ENCODE data around the gene PADI6.

The PADI6 gene

DNA sequence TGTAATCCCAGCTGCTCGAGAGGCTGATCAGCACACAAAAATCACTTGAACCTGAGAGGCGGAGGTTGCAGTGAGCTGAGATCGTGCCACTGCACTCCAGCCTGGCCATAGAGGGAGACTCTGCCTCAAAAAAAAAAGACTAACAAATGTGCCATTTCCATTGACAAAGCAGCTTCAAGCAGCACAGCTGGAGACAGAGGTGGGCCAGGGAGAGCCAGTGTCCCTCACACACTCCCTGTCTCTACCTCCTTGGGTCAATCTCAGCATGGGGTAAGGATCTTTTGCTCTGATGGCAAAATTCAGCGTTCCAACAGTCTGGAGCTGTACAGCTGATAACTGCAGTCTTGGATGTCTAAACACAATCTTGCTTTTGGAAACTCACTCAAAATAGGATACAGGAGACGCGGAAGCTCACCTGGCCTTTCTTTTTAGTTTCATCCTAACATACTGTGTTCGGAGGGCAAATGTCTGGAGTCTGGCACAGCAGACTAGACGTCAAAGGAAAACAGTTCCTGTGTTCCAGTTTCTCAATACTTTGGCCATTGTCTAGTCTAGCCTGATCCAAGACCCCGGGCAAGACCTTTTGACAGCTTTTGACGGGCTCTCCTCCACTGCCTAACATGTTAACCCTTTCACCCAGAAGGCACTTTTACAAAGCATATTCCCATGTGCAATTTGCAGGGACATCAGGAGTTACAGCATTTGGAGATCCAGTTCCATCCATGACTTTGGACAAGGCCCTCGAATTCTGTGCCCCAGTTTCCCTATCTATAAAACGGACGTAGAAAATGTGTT lies 64.6 kb downstream of the PADI6 start:
- DNase-seq (ENCODE audit: low read depth) = no peak

DNA sequence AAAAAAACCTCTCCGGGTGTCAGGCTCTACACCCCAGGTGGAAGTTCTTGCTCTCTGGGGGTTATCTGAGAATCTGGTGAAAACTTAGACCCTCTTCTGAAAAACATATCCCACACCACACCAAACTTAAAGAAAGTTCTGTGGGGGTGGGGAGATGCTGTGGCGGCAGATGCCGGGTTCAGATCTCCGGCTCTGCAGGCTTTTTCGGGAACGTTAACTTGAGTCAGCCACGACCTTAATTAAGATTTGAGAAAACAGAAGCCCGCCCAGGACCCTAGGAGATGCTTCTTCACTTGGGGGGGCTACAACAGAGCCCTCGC lies 65.2 kb downstream of the PADI6 start:
- DNase-seq (ENCODE audit: low read depth) = no peak

DNA sequence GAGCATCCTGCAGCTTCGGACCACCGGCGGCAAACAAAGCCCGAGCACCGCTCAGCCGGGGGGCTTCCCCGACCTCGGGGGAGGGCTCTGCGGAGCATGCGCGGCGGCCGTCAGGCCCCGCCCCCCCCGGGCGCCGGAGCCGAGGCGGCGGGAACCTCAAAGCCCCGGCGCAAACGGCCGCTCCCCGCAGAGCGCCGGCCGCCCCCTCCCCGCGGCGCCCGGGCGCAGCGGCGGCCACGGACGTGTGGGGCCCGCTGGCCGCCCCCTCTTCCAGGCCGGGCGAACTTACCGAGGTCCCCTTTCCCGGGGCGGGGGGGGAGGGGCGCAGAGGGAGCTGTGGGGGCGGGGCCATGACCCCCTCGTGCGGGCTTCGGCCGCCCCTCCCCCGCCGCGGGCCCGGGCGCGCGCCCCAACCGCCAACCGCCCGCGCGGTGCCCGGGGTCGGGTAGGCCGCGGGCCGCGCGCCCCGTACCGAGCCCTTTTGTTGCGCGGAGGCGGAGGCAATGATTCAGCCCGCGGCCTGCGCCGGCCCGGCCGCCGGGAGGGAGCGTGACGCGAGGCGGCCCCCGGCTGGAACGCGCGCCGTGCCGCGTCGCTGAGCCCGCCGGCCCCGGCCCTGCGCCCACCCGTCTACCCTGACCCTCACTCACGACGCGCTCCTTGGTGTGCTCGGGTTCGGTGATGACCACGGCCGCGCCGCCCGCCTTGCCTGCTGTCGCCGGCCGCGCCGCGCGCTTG lies 65.8 kb downstream of the PADI6 start:
- no peak for DNase-seq (ENCODE audit: low read depth)

DNA sequence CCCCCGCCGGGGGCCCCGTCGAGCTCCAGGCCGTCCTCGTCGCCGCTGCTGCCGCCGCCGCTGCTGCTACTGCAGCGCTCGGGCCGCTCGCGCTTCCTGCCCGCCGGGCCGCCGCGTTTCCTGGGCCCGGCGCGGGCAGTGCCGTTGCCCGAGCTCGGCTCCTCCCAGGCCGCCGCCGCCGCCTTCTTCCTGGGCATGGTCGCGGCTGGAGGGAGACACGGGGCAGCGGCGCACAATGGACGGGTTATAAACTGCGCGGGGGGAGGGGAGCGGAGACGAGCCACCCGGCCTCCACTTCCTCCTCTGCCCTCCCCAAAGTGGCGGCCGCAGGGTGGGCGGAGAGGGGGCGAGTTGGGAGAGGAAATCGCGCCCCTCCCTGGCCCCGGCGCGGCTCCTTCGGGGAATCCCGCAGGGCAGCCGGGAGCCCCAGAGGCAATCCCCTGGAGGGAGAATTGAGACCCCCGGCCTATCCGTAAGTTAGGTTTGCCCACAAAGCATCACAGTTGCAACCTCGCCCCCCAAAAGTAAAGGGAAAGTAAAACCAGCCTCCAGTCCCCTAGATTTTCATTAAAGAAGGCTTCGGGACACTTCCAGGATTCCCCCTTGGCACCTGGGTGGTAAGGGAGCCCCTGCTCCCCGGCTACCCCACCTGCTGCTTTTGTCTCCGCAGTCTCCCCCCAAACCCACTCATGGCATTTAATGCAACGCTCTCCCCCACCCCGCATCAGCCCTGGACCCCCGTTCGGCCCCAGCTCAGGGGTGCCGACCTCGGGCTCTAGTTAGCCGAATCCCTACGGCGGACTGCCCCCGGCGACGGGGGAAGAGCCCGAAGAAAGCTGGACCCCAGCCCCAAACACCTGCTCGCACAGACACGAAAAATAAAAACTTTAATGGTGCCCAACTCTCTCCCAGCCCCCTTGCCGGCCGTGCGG lies 66.6 kb downstream of the PADI6 start:
- no peak for DNase-seq (ENCODE audit: low read depth)

DNA sequence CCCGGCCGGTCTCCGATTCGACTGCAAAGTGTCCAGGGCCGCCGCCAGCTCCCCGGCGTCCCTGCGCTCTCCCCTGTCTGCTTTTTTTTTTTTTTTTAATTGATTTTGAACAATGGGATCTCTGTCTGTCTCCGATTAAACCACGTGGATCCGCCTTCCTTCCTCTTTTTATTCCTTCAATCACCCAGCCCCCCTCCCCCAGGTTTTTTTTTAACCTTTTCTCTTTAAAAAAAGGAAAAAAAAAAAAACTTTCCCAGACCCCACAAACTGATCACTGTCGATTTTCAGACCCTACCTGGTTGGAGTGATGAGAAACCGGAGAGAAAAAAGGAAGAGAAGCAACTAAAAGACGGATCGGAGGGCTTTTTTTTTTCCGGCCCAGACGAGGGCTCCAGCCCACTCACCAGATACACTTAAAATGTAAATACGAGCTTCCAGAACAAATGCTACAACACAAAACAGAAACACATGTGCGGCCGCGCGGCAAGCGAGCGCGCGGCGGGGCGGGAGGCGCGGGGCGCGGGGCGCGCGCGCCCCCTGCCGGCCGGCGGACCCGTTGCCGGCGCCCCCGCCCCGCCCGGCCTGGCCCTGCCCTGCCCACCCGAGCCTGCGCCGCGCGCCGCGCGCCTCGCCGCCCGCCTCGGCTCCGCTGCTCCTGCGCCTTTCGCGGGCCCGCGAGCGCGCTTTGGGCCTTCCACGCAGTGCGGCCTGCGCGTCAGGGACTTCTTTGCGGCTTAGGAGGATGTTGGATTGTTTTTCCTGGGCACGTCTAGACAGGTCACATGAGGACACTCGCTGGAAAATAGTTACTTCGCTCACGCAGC lies 67.5 kb downstream of the PADI6 start, which contains the start of gene RCC2:
RCC2 (minus strand) TSS at position 428 of the 824 bp plus-strand sequence. CDS start 1,163 bp downstream, outside the sequence.
- DNase-seq (ENCODE audit: low read depth) = no peak

DNA sequence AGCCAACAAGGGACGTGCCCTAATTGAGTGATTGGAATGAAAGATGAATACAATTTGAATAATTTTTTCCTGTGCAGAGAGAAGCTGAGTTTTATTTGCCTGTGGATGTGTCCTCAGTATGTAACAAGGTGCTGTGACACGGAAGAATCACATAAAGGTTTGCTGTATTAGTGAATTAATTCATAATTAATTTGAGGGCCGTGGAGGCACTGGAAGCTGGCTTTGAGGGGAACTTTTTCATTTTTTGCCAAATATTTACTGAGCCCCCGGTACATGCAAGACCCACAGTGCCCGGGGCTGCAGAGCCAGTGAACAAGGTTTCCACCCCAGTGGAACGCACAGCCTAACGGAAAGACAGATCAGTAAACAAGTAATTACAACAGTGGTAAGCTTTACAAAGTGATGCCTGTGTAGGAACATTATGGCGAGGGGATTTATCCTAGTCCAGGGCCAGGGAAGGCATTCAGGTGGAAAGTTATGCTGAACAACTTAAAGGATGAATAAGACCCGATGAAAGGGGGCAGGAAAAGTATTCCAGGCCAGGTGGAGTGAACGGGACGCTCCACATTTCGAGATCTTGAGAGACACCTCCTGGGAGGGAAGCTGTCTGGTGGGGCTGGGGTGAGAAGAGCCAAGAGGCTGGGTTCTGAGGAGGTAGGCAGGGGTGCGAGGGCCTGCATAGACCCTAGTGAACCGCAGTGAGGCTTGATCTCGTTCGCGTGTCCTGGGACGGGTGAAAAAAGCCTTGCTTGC lies 68.3 kb downstream of the PADI6 start:
- no peak for DNase-seq (ENCODE audit: low read depth)

DNA sequence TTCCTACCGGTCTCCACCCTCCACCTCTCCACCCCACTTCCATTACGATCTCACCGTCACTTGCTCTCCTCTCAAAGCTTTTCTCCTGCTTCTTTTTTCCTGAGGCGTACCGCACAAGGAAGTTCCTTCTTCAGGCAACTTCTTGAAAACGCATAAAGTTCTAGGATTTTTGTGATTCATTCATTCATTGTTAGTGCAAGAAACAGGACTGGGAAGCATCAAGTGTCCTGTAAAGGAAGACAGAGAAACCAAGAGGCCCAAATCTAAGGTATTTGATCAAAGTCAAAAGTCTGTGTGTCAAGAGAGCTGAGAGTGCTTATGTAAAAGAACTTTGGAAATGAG lies 68.8 kb downstream of the PADI6 start:
- DNase-seq (ENCODE audit: low read depth) = no peak

DNA sequence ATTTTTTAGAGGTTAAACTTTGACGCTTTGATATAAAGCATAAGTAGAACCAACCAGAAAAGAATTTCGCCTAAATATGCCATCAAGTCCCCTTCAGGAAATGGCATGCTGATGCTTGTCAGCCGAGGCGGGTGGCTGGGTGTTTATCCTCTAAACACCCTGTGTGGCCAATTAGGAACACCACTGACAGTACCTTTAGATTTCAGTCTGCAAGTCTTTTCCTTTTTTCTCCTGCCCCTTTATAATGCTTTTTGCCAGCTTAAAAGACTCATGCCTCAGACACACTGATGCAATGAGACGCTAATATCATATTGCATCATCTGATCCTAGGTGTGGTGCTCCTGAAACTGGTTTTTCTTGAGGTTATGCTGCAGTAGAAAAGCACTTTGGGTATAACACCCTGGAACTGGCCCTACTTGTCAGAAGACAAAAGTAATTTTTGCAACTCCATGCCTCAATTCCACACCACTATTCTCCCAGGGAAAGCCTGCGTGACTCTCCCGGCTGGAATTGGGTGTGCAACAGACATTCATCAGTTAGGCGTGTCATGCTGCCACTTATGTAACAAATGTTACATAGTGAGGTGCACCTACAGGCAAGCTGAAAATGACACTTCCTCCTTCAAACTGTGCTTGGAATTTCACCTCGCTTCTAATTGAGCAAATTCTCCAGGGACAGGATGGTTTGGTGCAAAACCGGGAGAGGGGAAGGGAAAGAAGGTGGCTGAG lies 69.4 kb downstream of the PADI6 start:
- DNase-seq (ENCODE audit: low read depth) = no peak

DNA sequence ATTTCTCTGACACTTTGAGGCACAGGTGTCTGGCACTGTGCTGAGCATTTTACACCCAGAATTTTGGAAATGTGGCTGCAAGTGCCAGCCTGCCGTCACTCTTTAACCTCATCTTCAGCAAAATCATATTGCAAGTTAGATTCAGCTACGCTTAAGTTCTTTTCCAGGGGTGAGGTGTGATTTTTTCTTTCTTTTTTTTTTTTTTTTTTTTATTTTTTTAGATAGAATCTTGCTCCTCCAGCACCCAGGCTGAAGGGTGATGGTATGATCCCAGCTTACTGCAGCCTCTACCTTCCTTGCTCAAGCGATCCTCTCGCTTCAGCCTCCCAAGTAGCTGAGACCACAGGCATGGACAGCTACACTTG lies 70.0 kb downstream of the PADI6 start:
- no peak for DNase-seq (ENCODE audit: low read depth)

DNA sequence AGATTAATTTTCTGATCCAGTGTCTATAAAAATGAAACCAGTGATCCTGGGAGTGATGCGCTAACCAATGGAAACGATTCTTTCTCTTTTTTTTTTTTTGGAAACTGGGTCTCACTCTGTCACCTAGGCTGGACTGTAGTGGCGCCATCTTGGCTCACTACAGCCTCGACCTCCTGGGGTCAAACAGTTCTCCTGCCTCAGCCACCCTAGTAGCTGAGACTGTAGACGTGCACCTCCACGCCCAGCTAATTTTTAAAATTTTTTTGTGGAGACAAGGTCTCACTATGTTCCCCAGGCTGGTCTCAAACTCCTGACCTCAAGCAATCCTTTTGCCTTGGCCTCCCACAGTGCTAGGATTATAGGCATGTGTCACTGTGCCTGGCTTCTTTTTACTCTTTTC lies 70.8 kb downstream of the PADI6 start:
- DNase-seq (ENCODE audit: low read depth) = no peak

DNA sequence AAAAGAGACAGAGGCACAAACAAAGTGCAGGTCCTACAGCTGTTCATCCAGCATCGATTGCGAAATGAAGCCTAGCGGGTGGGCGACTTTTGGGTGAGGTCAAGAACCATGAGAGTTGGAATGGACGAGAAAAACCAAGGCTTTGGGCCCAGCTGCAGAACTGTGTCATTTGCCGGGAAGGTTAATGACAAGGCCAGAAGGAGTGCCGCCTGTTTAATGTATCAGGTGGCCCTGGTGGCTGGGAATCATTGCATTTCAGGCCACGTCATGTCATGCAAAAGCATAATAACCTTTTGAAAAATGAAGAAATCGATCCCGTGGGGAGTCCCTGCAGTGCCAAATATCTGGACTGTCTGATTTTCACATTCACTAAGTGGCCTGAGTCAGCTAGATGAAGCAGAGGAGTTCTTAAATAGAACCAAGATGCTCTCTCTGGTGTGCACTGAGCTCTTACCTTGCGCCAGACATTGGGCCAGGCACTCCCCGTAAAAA lies 75.6 kb downstream of the PADI6 start:
- no peak for DNase-seq (ENCODE audit: low read depth)
